Measurements from ENCODE around the gene SLC25A31. TPM values are rescaled to one million over a fixed set of nuclear protein-coding genes. Genes with fewer than 3 reads are reported as not detected.
A peak's percentile ranks its signal among the peaks of the same experiment; 100 is the strongest.

SLC25A31 gene
- total RNA-seq, 1 donor from 2014 or later: not detected

DNA sequence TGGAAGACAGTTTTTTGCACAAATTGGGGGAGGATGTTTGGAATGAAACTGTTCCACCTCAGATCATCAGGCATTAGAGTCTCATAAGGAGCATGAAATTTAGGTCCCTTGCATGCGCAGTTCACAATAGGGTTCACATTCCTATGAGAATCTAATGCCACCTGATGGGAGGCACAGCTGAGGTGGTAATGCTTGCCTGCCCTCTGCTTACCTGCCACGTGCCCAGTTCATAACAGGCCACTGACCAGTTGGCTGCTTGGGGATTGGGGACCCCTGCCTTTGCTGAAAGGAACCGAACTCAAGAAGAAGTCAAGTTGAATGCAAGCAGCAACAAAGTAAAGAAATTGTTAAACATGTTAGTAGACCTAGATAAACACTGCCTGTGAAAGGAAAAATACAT is 47.3 kb downstream of the SLC25A31 start:
- Histone ChIP-seq H3K4me3 (no peak overlapping the region), H3K9me3 (no peaks in the 10 kb centered on the region), H3K4me1 (no peaks in the 10 kb centered on the region), H3K27ac (no peak overlapping the region), H3K27me3 (no peaks in the 10 kb centered on the region), H3K36me3 (no peaks in the 10 kb centered on the region)
- TF ChIP-seq, protein P1, sequence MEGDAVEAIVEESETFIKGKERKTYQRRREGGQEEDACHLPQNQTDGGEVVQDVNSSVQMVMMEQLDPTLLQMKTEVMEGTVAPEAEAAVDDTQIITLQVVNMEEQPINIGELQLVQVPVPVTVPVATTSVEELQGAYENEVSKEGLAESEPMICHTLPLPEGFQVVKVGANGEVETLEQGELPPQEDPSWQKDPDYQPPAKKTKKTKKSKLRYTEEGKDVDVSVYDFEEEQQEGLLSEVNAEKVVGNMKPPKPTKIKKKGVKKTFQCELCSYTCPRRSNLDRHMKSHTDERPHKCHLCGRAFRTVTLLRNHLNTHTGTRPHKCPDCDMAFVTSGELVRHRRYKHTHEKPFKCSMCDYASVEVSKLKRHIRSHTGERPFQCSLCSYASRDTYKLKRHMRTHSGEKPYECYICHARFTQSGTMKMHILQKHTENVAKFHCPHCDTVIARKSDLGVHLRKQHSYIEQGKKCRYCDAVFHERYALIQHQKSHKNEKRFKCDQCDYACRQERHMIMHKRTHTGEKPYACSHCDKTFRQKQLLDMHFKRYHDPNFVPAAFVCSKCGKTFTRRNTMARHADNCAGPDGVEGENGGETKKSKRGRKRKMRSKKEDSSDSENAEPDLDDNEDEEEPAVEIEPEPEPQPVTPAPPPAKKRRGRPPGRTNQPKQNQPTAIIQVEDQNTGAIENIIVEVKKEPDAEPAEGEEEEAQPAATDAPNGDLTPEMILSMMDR (IDR thresholded peaks at IDR 0.05): no peak
- no peak for DNase-seq (ENCODE audit: low spot score in 2 of 2)
- intact Hi-C loops (cut with DNase I): no loop called here

DNA sequence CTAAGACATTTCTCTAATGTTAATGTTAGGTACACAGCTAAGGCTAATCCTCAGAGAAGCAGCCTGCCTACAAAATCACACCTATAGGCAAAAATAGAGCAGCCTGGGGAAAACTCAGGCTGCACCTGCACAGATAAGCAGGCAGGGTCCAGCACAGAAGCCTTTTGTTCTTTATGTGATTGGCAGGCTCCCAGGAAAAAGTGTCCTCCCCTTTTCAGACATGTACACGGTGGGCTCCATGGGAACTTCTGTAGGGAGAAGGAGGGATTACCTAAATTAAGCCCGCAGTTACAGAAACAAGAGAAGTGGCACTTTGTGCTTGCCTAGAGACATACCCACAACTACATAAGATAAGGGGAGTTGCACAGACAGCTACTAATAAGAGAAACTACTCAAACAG is 47.9 kb downstream of the SLC25A31 start:
- intact Hi-C loops (cut with DNase I): no loop called here
- Histone ChIP-seq H3K4me3 (no peak overlapping the region), H3K9me3 (no peaks in the 10 kb centered on the region), H3K27ac (no peak overlapping the region), H3K4me1 (no peaks in the 10 kb centered on the region), H3K27me3 (no peaks in the 10 kb centered on the region), H3K36me3 (no peaks in the 10 kb centered on the region)
- TF ChIP-seq, protein P1 (IDR thresholded peaks at IDR 0.05): no peak
- DNase-seq (ENCODE audit: low spot score in 2 of 2): no peak

DNA sequence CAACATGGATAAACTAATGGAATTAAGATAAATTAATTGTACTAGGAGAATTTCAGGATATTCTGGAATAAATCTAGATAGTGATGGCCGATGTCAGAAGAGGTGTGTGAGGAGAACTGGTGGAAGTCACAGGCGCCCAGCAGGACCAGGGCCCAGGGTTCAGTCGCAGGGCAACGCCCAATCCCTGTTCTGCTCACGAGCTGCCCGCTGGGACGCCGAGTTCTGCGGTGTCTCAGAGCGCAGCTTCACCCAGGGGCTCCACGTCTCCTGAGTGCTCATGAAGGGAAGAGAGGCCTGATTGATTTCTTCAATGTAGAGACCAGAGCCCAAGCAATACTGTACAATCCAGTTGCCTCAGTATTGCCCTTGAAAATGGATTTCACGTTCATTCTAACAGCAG is 50.4 kb downstream of the SLC25A31 start:
- TF ChIP-seq, protein P1 (IDR thresholded peaks at IDR 0.05): no peak
- Histone ChIP-seq H3K27me3 (no peaks in the 10 kb centered on the region), H3K9me3 (no peaks in the 10 kb centered on the region), H3K4me1 (no peaks in the 10 kb centered on the region), H3K4me3 (no peak overlapping the region), H3K36me3 (no peaks in the 10 kb centered on the region), H3K27ac (no peak overlapping the region)
- DNase-seq (ENCODE audit: low spot score in 2 of 2): no peak
- intact Hi-C loops (cut with DNase I): loop anchor here (5.0 to 10.0 kb wide), 3 partner anchors 102 to 1314 kb away; partner anchors contain the start of genes C4orf33, PGRMC2, PLK4 and SCLT1

DNA sequence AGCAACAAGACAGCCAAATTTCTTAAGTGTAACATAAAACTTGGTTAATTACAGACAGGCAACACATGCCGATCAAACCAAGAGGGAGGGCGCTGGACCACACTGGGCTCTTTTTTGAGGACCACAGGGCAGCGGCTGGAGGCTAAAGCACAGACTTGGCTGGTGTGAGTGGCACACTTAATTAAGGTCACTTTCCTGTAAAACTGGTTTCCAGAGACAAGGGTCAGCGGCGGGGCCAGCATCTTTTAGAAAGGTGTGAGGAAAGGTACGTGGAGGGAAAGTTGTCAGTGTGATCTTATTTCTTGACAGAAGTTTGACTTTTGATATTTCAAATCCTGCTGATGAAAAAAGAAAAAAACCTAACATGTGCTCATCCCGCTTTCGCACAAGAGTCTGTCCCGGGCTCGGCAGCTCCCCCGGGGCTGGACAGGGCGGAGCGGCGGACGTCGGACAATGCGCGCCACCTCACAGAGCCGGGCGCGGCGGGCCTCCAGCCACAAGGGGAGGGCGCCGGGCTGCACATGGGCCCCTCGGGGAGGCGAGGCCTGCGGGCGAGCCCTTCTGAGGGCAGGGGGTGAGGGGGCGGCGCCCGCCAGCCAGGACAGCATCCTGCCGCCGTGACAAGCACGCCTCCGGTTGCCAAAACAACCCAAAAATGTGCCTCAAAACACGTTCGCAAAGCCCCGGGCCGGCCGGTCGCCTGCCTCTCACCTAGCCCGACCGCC is 51.3 kb downstream of the SLC25A31 start:
- H3K27ac ChIP-seq: peak overlapping the region; percentile 80 to 89
- no peaks in the 10 kb centered on the region for H3K4me1 ChIP-seq
- TF ChIP-seq, protein P1 (IDR thresholded peaks at IDR 0.05): no peak
- no peaks in the 10 kb centered on the region for H3K27me3 ChIP-seq
- no peaks in the 10 kb centered on the region for H3K9me3 ChIP-seq
- peak in 1 of 2 donors; percentile 84 for DNase-seq (ENCODE audit: low spot score in 2 of 2)
- H3K4me3 ChIP-seq: peak overlapping the region; percentile 81 to 86
- intact Hi-C loops (cut with DNase I): loop anchor here (2.0 to 10.0 kb wide), 6 partner anchors 101 to 1313 kb away; partner anchors contain the start of genes ABHD18, C4orf33, INTU and LARP1B
- no peaks in the 10 kb centered on the region for H3K36me3 ChIP-seq

DNA sequence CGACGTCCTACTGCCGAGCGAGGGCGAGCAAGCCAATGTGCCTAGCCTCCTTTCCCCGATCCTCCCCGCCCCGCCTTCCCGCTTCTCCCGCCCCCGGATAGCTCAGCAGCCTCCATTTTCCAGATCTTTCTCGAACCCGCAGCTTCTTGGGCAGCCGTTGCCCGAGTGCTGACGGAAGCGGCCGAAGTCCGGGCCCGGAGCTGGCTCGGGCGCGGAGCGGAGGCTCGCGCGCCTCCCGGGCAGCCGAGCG is 51.8 kb downstream of the SLC25A31 start:
- peak; percentile 21 to 90 for DNase-seq (ENCODE audit: low spot score in 2 of 2)
- no peaks in the 10 kb centered on the region for H3K9me3 ChIP-seq
- no peaks in the 10 kb centered on the region for H3K4me1 ChIP-seq
- H3K27me3 ChIP-seq: no peaks in the 10 kb centered on the region
- TF ChIP-seq, protein P1 (IDR thresholded peaks at IDR 0.05): no peak
- intact Hi-C loops (cut with DNase I): loop anchor here (2.0 to 10.0 kb wide), 6 partner anchors 100 to 1313 kb away; partner anchors contain the start of genes ABHD18, C4orf33, INTU and LARP1B
- H3K36me3 ChIP-seq: no peaks in the 10 kb centered on the region
- H3K4me3 ChIP-seq: peak overlapping the region; percentile 81 to 86
- peak overlapping the region; percentile 80 to 89 for H3K27ac ChIP-seq
